Liver (tissue), 9 donors: ENCODE measurements around the gene CLC. TPM values are rescaled to one million over a fixed set of nuclear protein-coding genes. Genes with fewer than 3 reads are reported as not detected.

ENCODE experiments used
- DNase-seq: peaks from one replicate; pipeline ENCODE4 v3.0.0-alpha.2; 2017; ENCODE audit warnings: low spot score
- H3K27ac ChIP-seq, 2 donors: one replicate each; pipeline ENCODE4 v1.7.0; 2013; ENCODE audit warnings: inconsistent platforms in 2 of 2, low read length in 2 of 2, control low read depth in 1 of 2, low read depth in 1 of 2, mild to moderate bottlenecking in 1 of 2
- H3K27me3 ChIP-seq, 4 donors: one replicate each; pipeline versions ENCODE4 v1.6.1 to v1.7.0; 2013; ENCODE audit warnings: low read length in 3 of 4, inconsistent platforms in 1 of 4, mild to moderate bottlenecking in 1 of 4, moderate library complexity in 1 of 4; ENCODE audit not compliant: control insufficient read depth in 4 of 4, insufficient read depth in 4 of 4
- H3K36me3 ChIP-seq, 4 donors: one replicate each; pipeline versions ENCODE4 v1.6.1 to v1.7.0; 2013; ENCODE audit warnings: low read length in 3 of 4, mild to moderate bottlenecking in 3 of 4, low read depth in 1 of 4, moderate library complexity in 1 of 4; ENCODE audit not compliant: control insufficient read depth in 4 of 4, insufficient read depth in 3 of 4
- H3K4me1 ChIP-seq, 4 donors: one replicate each; pipeline versions ENCODE4 v1.6.1 to v1.7.0; 2013; ENCODE audit warnings: low read length in 3 of 4, mild to moderate bottlenecking in 3 of 4, moderate library complexity in 1 of 4; ENCODE audit not compliant: control insufficient read depth in 4 of 4, insufficient read depth in 4 of 4
- H3K4me3 ChIP-seq, 3 donors: one replicate each; pipeline versions ENCODE4 v1.6.1 to v1.7.0; 2013; ENCODE audit warnings: low read length in 3 of 3, control low read depth in 1 of 3, low read depth in 1 of 3, mild to moderate bottlenecking in 1 of 3
- H3K9ac ChIP-seq, 2 donors: one replicate each; pipeline ENCODE4 v1.7.0; 2013; ENCODE audit warnings: low read length in 2 of 2, mild to moderate bottlenecking in 2 of 2, moderate library complexity in 2 of 2, control low read depth in 1 of 2, low read depth in 1 of 2
- H3K9me3 ChIP-seq, 4 donors: one replicate each; pipeline versions ENCODE4 v1.6.1 to v1.7.0; 2013; ENCODE audit warnings: low read length in 3 of 4; ENCODE audit not compliant: control insufficient read depth in 4 of 4
- EGR1 ChIP-seq, 2 donors: IDR thresholded peaks; 2 replicates each; pipeline ENCODE4 v1.6.1; 2016 to 2018; ENCODE audit warnings: antibody characterized with exemption in 2 of 2, low read depth in 2 of 2
- FOXA1 ChIP-seq: IDR thresholded peaks from 2 replicates; pipeline ENCODE4 v1.6.1; 2016; ENCODE audit warnings: antibody characterized with exemption
- FOXA2 ChIP-seq: IDR thresholded peaks from 2 replicates; pipeline ENCODE4 v1.6.1; 2016; ENCODE audit warnings: antibody characterized with exemption
- GABPA ChIP-seq, 2 donors: IDR thresholded peaks in 1 of 2; conservative IDR thresholded peaks in 1 of 2; 2 replicates each; pipeline ENCODE4 v1.6.1; 2016; ENCODE audit warnings: antibody characterized with exemption in 2 of 2, mild to moderate bottlenecking in 1 of 2, moderate library complexity in 1 of 2
- HNF4A ChIP-seq, 2 donors: conservative IDR thresholded peaks; 2 replicates each; pipeline ENCODE4 v1.6.1; 2016; ENCODE audit warnings: antibody characterized with exemption in 2 of 2, mild to moderate bottlenecking in 2 of 2
- HNF4G ChIP-seq: IDR thresholded peaks from 2 replicates; pipeline ENCODE4 v1.6.1; 2016; ENCODE audit warnings: antibody characterized with exemption
- JUND ChIP-seq, 2 donors: IDR thresholded peaks; 2 replicates each; pipeline ENCODE4 v1.6.1; 2016; ENCODE audit warnings: antibody characterized with exemption in 2 of 2
- NR2F2 ChIP-seq: IDR thresholded peaks from 2 replicates; pipeline ENCODE4 v1.6.1; 2016; ENCODE audit warnings: antibody characterized with exemption
- RAD21 ChIP-seq, 2 donors: IDR thresholded peaks; 2 replicates each; pipeline ENCODE4 v1.6.1; 2016; ENCODE audit warnings: antibody characterized with exemption in 2 of 2, mild to moderate bottlenecking in 2 of 2
- RXRA ChIP-seq, 2 donors: IDR thresholded peaks; 2 replicates each; pipeline ENCODE4 v1.6.1; 2017 to 2018; ENCODE audit warnings: antibody characterized with exemption in 2 of 2, mild to moderate bottlenecking in 1 of 2
- SP1 ChIP-seq: IDR thresholded peaks from 2 replicates; pipeline ENCODE4 v1.6.1; 2018; ENCODE audit warnings: antibody characterized with exemption, mild to moderate bottlenecking
- TAF1 ChIP-seq: conservative IDR thresholded peaks from 2 replicates; pipeline ENCODE4 v1.6.1; 2016; ENCODE audit warnings: antibody characterized with exemption, mild to moderate bottlenecking
- YY1 ChIP-seq: IDR thresholded peaks from 2 replicates; pipeline ENCODE4 v1.6.1; 2016; ENCODE audit warnings: antibody characterized with exemption, mild to moderate bottlenecking
- WGBS: extraction: QIAGEN DNeasy Blood & Tissue Kit; methylation state at CpG from one replicate; pipeline ENCODE4 v1.1.7; 2013; 5-methylcytosine and 5-hydroxymethylcytosine counted together
- polyA plus RNA-seq, 2 donors: library from polyadenylated mRNA; stranded (reverse) in 1 of 2; unstranded in 1 of 2; fragments of 200-250 nt in 1 of 2; fragments of >200 nt in 1 of 2; fragmentation: Nextera tagmentation in 1 of 2; extraction: Ambion mirVana in 1 of 2; gene quantifications; one replicate each; pipeline versions ENCODE4 v1.2.1 to v1.2.3, GENCODE V29; 2013 to 2015
- total RNA-seq, 2 donors: library from RNA; depleted of rRNA; stranded (reverse); fragments of >200 nt; gene quantifications; one replicate each; pipeline ENCODE4 v1.2.3, GENCODE V29; 2014
- TF ChIP-seq, protein P1 (sequence below): IDR thresholded peaks from 2 replicates; pipeline ENCODE4 v1.6.1; 2016; ENCODE audit warnings: antibody characterized with exemption
- TF ChIP-seq, protein P2 (sequence below): IDR thresholded peaks from 2 replicates; pipeline ENCODE4 v1.6.1; 2016; ENCODE audit warnings: antibody characterized with exemption
- TF ChIP-seq, protein P3 (sequence below): IDR thresholded peaks from 2 replicates; pipeline ENCODE4 v1.6.1; 2016; ENCODE audit warnings: antibody characterized with exemption
- TF ChIP-seq, protein P4 (sequence below): IDR thresholded peaks from 2 replicates; pipeline ENCODE4 v1.6.1; 2016; ENCODE audit warnings: antibody characterized with exemption, mild to moderate bottlenecking
- TF ChIP-seq, protein P5 (sequence below): fragments of 150-350 bp; IDR thresholded peaks from 2 replicates; pipeline ENCODE4 v1.5.1; 2017; ENCODE audit warnings: improper control_type of control experiment, low read depth, low read length; ENCODE audit not compliant: missing input control
- donor health status: healthy.
- donor health status: healthy.
- donor health status: healthy.
- donor health status: healthy.
- donor health status: healthy.

The CLC gene
- total RNA-seq (10 to 100 TPM in 1 of 2 donors, not detected in 1; 13.6 TPM), polyA plus RNA-seq (under 1 TPM in 1 of 2 donors, not detected in 1; 0.60 TPM)

DNA sequence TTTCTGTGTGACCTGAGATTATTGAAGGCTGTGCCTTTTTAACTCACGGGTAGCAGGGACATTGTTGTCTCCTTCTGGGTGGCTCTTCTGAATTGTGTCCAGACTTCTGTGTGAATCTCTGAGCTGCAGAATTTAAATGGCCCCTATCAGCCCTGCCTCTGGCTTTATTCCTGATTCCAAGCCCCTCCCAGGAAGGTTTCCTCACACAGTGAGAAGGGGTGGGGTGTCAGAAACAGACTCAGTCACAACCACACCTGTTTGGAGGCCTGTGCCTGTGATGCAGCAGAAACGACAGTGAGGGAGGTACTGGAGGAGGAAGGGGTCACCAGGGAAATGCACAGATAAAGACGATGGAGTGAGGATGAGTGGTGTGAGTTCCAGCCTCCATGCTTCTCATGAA lies at the start of gene CLC:
TSS of gene CLC (minus strand) at position 139 of the 400 bp plus-strand sequence. CDS start at position 62, 77 bp downstream.
- 41% methylated on average over 3 of the region's 3 CpGs for WGBS
- Histone ChIP-seq H3K9me3 (no peaks in the 10 kb centered on the region), H3K9ac (no peak within 1 kb of the TSS), H3K4me1 (no peaks in the 10 kb centered on the region), H3K4me3 (no peak within 1 kb of the TSS), H3K27me3 (peaks cover 0 to 5% (median 0%) of the 10 kb centered on the region in 4 donors), H3K27ac (no peak within 1 kb of the TSS), H3K36me3 (no peaks in the 10 kb centered on the region)
- TF ChIP-seq FOXA2 (no peak), SP1 (no peak), GABPA (IDR thresholded peaks at IDR 0.05 in 1 of 2, conservative IDR thresholded peaks at IDR 0.05 in 1 of 2) (no peak), HNF4A (conservative IDR thresholded peaks at IDR 0.05) (no peak), NR2F2 (no peak), YY1 (no peak), RAD21 (IDR thresholded peaks at IDR 0.05) (no peak), EGR1 (IDR thresholded peaks at IDR 0.05; ENCODE audit: low read depth in 2 of 2) (no peak), TAF1 (no peak), JUND (IDR thresholded peaks at IDR 0.05) (no peak), HNF4G (no peak), FOXA1 (no peak), RXRA (IDR thresholded peaks at IDR 0.05) (no peak)
- TF ChIP-seq, protein P1, sequence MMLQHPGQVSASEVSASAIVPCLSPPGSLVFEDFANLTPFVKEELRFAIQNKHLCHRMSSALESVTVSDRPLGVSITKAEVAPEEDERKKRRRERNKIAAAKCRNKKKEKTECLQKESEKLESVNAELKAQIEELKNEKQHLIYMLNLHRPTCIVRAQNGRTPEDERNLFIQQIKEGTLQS = no peak
- TF ChIP-seq, protein P2, sequence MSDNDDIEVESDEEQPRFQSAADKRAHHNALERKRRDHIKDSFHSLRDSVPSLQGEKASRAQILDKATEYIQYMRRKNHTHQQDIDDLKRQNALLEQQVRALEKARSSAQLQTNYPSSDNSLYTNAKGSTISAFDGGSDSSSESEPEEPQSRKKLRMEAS = no peak
- TF ChIP-seq, protein P3, sequence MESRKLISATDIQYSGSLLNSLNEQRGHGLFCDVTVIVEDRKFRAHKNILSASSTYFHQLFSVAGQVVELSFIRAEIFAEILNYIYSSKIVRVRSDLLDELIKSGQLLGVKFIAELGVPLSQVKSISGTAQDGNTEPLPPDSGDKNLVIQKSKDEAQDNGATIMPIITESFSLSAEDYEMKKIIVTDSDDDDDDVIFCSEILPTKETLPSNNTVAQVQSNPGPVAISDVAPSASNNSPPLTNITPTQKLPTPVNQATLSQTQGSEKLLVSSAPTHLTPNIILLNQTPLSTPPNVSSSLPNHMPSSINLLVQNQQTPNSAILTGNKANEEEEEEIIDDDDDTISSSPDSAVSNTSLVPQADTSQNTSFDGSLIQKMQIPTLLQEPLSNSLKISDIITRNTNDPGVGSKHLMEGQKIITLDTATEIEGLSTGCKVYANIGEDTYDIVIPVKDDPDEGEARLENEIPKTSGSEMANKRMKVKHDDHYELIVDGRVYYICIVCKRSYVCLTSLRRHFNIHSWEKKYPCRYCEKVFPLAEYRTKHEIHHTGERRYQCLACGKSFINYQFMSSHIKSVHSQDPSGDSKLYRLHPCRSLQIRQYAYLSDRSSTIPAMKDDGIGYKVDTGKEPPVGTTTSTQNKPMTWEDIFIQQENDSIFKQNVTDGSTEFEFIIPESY = no peak
- TF ChIP-seq, protein P4, sequence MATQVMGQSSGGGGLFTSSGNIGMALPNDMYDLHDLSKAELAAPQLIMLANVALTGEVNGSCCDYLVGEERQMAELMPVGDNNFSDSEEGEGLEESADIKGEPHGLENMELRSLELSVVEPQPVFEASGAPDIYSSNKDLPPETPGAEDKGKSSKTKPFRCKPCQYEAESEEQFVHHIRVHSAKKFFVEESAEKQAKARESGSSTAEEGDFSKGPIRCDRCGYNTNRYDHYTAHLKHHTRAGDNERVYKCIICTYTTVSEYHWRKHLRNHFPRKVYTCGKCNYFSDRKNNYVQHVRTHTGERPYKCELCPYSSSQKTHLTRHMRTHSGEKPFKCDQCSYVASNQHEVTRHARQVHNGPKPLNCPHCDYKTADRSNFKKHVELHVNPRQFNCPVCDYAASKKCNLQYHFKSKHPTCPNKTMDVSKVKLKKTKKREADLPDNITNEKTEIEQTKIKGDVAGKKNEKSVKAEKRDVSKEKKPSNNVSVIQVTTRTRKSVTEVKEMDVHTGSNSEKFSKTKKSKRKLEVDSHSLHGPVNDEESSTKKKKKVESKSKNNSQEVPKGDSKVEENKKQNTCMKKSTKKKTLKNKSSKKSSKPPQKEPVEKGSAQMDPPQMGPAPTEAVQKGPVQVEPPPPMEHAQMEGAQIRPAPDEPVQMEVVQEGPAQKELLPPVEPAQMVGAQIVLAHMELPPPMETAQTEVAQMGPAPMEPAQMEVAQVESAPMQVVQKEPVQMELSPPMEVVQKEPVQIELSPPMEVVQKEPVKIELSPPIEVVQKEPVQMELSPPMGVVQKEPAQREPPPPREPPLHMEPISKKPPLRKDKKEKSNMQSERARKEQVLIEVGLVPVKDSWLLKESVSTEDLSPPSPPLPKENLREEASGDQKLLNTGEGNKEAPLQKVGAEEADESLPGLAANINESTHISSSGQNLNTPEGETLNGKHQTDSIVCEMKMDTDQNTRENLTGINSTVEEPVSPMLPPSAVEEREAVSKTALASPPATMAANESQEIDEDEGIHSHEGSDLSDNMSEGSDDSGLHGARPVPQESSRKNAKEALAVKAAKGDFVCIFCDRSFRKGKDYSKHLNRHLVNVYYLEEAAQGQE = no peak
- TF ChIP-seq, protein P5, sequence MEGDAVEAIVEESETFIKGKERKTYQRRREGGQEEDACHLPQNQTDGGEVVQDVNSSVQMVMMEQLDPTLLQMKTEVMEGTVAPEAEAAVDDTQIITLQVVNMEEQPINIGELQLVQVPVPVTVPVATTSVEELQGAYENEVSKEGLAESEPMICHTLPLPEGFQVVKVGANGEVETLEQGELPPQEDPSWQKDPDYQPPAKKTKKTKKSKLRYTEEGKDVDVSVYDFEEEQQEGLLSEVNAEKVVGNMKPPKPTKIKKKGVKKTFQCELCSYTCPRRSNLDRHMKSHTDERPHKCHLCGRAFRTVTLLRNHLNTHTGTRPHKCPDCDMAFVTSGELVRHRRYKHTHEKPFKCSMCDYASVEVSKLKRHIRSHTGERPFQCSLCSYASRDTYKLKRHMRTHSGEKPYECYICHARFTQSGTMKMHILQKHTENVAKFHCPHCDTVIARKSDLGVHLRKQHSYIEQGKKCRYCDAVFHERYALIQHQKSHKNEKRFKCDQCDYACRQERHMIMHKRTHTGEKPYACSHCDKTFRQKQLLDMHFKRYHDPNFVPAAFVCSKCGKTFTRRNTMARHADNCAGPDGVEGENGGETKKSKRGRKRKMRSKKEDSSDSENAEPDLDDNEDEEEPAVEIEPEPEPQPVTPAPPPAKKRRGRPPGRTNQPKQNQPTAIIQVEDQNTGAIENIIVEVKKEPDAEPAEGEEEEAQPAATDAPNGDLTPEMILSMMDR = no peak
- no peak for DNase-seq
